ENCODE measurements around the gene MCHR1. TPM values are rescaled to one million over a fixed set of nuclear protein-coding genes. Genes with fewer than 3 reads are reported as not detected.
"Not testable (repeated sequence)": the region's sequence is repeated elsewhere in the genome, so short reads cannot be mapped to it uniquely, and the experiment has no call there.

MCHR1 gene
- total and polyA plus RNA-seq, 2 donors, result 0.26 to 0.95 TPM

DNA sequence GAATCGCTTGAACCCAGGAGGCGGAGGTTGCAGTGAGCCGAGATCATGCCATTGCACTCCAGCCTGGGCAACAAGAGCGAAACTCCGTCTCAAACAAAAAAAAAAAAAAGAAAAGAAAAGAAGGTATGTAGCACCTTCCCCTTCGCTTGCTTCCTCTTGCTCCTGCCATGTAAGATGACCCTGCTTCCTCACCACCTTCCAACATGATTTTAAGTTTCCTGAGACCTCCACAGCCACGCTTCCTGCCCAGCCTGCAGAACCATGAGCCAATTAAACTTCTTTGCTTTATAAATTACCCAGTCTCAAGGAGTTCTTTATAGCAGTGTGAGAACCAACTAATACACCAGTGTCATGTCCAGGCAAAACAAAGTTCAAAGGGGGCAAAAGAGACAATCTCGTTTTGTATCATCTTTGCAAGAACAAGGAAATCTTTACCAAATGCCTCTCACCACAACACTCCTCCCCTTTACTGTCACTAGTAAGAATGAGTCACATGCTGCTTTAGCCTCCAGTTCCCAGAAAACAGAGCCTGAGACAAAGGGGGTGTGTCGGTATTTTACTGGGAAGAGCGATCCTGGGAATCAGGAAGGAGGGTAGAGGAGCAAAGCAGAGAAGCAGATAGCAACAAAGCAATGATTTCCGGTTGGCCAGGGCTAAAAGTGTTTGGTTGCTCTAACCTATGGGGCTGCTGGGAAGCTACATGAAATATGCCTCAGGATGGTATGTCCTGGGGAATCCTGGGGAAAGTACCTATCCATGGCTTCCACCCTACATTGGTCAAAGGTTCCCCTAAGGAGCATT is 10.5 kb upstream of the MCHR1 start:
- no peaks in the 10 kb centered on the region for H3K36me3 ChIP-seq (ENCODE audit: insufficient read depth)
- H3K4me1 ChIP-seq (ENCODE audit: insufficient read depth), result no peaks in the 10 kb centered on the region
- WGBS, result 73% methylated on average over 11 of the region's 11 CpGs
- H3K27ac ChIP-seq (ENCODE audit: low read depth), result no peak overlapping the region
- H3K4me3 ChIP-seq (ENCODE audit: low read depth, low read length), result no peak overlapping the region
- no peak for DNase-seq (ENCODE audit: extremely low spot score)

DNA sequence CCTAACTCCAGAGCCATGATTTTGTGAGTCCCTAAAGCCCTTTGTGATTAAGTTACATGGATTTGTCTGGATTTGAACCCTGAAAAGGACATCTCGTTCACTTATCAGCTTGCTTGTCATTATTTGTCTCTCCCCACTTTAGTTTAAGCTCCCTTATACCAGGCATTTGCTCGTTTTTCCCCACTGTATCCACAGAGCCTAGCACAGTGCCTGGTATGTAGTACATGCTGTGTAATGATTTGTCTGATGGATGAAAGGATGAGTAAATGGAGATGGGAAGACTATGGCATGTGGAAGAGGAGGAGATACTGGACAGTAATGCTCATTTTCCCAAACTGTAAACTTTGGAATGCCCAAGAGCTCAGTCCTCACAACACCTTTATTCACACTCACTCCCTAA is 9.2 kb upstream of the MCHR1 start:
- H3K27ac ChIP-seq (ENCODE audit: low read depth), result no peak overlapping the region

DNA sequence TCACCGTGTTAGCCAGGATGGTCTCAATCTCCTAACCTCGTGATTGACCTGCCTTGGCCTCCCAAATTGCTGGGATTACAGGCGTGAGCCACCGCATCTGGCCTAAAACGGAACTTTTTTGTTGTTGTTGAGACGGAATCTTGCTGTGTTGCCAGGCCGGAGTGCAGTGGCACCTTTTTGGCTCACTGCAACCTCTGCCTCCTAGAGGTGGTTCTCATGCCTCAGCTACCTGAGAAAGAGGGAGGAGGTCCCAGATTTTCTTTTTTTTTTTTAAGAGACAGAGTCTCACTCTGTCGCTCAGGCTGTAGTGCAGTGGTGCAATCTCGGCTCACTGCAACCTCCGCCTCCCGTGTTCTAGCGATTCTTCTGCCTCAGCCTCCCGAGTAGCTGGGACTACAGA is 7.9 kb upstream of the MCHR1 start:
- WGBS, result 95% methylated on average over 13 of the region's 13 CpGs
- Histone ChIP-seq H3K4me3 (ENCODE audit: low read depth, low read length) (no peak overlapping the region), H3K4me1 (ENCODE audit: insufficient read depth) (no peaks in the 10 kb centered on the region), H3K27ac (ENCODE audit: low read depth) (no peak overlapping the region), H3K36me3 (ENCODE audit: insufficient read depth) (no peaks in the 10 kb centered on the region)
- DNase-seq (ENCODE audit: extremely low spot score), result no peak

More for the DNA sequence above, 9.2 kb upstream of the MCHR1 start:
- no peak overlapping the region for H3K4me3 ChIP-seq (ENCODE audit: low read depth, low read length)
- DNase-seq (ENCODE audit: extremely low spot score), result no peak
- H3K36me3 ChIP-seq (ENCODE audit: insufficient read depth), result no peaks in the 10 kb centered on the region
- 76% methylated on average over 2 of the region's 2 CpGs for WGBS
- no peaks in the 10 kb centered on the region for H3K4me1 ChIP-seq (ENCODE audit: insufficient read depth)

DNA sequence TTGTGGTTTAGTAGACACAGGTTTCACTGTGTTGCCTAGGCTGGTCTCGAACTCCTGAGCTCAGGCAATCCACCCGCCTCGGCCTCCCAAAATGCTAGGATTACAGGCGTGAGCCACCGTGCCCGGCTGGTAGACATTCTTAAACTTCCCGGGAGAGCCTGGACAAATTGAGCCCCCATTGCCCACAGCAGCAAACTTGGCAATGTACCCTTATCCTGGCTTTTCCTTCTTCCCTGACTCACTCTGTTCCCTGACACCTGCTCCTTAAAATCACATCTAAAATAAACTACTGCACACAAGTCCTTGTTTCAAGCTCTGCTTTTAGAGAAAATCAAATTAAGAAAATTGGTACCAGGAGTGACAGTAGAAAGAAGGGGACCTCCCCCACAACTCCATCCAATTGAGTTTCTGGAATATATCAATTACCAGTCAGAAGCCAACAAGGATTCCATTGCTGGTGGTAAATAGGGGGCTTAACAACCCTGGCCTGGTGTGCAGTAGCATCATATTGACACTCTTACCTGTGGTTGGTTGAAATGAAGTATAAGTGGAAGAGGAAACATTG is 7.4 kb upstream of the MCHR1 start:
- H3K4me3 ChIP-seq (ENCODE audit: low read depth, low read length), result no peak overlapping the region
- 97% methylated on average over 7 of the region's 7 CpGs for WGBS
- no peak overlapping the region for H3K27ac ChIP-seq (ENCODE audit: low read depth)
- no peaks in the 10 kb centered on the region for H3K36me3 ChIP-seq (ENCODE audit: insufficient read depth)
- DNase-seq (ENCODE audit: extremely low spot score), result no peak
- H3K4me1 ChIP-seq (ENCODE audit: insufficient read depth), result no peaks in the 10 kb centered on the region

DNA sequence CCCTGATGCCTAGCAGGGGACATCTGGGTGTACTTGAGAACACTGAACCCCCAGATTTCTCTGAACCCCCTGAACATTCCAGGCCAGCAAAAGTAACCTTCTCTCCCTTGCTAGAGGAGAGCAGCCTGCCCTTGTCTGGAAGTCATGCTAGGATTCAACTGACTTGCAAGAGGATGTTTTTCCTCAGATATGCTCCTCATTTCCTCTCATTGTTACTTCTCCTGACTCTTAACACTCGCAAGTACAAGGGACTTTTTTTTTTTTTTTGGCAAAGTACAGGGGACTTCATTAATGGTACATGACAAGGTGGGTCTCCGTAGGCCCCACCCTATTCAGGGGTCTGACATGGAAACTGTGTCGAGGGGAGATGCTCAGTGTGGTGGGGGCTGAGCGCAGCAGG is 6.3 kb upstream of the MCHR1 start:
- no peaks in the 10 kb centered on the region for H3K36me3 ChIP-seq (ENCODE audit: insufficient read depth)
- H3K27ac ChIP-seq (ENCODE audit: low read depth), result no peak overlapping the region
- no peaks in the 10 kb centered on the region for H3K4me1 ChIP-seq (ENCODE audit: insufficient read depth)
- no peak for DNase-seq (ENCODE audit: extremely low spot score)
- no peak overlapping the region for H3K4me3 ChIP-seq (ENCODE audit: low read depth, low read length)
- WGBS, result 92% methylated on average over 4 of the region's 4 CpGs

DNA sequence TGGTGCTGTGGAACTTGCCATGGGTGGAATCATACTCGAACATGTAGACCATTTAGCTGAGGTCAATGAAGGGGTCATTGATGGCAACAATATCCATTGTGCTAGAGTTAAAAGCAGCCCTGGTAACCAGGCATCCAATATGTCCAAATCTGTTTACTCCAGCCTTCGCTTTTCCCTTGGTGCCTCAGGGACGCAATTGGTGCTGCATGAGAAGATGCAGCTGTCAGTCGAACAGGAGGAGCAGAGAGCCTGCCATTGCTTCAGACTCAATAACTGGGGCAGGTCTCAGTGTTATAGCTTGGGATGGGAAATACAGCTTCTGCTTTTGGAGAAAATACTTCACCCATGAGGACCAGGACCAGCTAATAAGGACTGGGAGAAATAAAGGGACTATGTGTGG is 5.0 kb upstream of the MCHR1 start:
- Histone ChIP-seq H3K27ac (ENCODE audit: low read depth) (no peak overlapping the region), H3K4me3 (ENCODE audit: low read depth, low read length) (no peak overlapping the region), H3K4me1 (ENCODE audit: insufficient read depth) (no peaks in the 10 kb centered on the region), H3K36me3 (ENCODE audit: insufficient read depth) (no peaks in the 10 kb centered on the region)
- WGBS, result 79% methylated on average over 4 of the region's 4 CpGs
- DNase-seq (ENCODE audit: extremely low spot score), result no peak

DNA sequence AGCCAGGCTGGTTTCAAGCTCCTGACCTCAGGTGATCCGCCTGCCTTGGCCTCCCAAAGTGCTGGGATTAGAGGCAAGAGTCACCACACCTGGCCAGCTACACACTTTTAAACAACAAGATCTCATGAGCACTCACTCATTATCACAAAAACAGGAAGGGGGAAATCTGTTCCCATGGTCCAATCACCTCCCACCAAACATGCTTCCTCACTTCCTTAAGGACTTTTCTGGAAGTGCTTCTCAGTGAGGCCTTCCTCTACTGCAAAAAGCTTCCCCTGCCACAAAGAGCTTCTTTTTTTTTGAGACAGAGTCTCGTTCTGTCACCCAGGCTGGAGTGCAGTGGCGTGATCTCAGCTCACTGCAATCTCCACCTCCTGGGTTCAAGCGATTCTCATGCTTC is 3.1 kb upstream of the MCHR1 start:
- H3K4me1 ChIP-seq (ENCODE audit: insufficient read depth); H3K36me3 ChIP-seq (ENCODE audit: insufficient read depth); H3K27ac ChIP-seq (ENCODE audit: low read depth); DNase-seq (ENCODE audit: extremely low spot score); H3K4me3 ChIP-seq (ENCODE audit: low read depth, low read length): not testable (repeated sequence)
- WGBS, result 91% methylated on average over 4 of the region's 4 CpGs

DNA sequence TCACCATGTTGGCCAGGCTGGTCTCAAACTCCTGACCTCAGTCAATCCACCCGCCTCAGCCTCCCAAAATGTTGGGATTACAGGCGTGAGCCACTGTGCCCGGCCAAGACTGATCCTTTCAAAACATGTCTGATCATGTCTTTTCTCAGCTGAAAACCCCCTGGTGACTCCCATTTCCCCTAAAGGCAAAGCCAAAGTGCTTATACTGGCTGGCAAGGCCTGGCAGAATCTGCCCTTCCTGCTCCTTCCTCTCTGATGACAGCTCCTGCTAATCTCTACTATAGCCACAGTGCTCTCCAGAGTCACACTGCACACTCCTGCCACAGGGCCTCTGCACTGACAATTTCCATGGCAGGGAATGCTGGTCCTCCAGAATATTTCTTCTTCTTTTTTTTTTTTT is 2.6 kb upstream of the MCHR1 start:
- no peak for DNase-seq (ENCODE audit: extremely low spot score)
- Histone ChIP-seq H3K36me3 (ENCODE audit: insufficient read depth) (no peaks in the 10 kb centered on the region), H3K27ac (ENCODE audit: low read depth) (no peak overlapping the region), H3K4me1 (ENCODE audit: insufficient read depth) (no peaks in the 10 kb centered on the region), H3K4me3 (ENCODE audit: low read depth, low read length) (no peak overlapping the region)
- WGBS, result 94% methylated on average over 3 of the region's 3 CpGs

DNA sequence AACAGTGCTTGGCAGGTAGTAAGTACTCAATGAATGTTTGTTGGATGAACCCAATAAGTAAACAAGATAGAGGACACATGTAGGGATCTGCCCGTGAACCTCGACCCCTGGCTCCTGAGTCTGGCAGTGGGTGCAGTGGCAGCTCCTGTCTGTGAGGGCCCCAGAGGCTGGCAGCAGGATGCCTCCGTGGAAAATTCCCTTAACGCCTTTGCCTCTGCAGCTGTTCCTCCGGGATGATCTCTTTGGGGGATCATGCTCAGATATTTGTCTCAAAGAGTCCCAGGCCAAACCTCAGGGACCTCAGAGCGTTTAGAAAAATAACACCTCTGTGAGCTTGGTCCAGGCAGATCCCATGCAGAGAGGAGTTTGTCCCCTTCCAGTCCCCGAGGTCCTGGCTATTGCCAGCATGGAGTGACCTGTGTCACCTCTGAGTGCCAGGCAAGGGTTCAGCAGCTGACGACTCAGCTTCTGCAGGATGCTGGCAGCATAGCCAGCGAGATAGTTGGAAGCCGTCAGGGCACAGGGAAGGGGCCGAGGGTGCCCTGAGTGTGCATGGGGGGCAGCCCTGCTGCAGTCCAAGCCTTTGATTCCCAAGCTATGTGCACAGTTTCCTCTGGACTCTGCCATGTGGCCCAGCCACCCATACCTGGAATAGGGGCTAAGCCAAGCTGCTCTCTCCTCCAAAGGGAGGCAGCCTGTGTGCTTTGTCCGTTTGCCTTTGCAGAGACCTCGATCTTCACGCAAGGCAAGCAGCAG is 613 bp upstream of the MCHR1 start:
- no peak for DNase-seq (ENCODE audit: extremely low spot score)
- 77% methylated on average over 14 of the region's 14 CpGs for WGBS
- Histone ChIP-seq H3K36me3 (ENCODE audit: insufficient read depth) (no peaks in the 10 kb centered on the region), H3K4me3 (ENCODE audit: low read depth, low read length) (no peak overlapping the region), H3K4me1 (ENCODE audit: insufficient read depth) (no peaks in the 10 kb centered on the region), H3K27ac (ENCODE audit: low read depth) (no peak overlapping the region)

DNA sequence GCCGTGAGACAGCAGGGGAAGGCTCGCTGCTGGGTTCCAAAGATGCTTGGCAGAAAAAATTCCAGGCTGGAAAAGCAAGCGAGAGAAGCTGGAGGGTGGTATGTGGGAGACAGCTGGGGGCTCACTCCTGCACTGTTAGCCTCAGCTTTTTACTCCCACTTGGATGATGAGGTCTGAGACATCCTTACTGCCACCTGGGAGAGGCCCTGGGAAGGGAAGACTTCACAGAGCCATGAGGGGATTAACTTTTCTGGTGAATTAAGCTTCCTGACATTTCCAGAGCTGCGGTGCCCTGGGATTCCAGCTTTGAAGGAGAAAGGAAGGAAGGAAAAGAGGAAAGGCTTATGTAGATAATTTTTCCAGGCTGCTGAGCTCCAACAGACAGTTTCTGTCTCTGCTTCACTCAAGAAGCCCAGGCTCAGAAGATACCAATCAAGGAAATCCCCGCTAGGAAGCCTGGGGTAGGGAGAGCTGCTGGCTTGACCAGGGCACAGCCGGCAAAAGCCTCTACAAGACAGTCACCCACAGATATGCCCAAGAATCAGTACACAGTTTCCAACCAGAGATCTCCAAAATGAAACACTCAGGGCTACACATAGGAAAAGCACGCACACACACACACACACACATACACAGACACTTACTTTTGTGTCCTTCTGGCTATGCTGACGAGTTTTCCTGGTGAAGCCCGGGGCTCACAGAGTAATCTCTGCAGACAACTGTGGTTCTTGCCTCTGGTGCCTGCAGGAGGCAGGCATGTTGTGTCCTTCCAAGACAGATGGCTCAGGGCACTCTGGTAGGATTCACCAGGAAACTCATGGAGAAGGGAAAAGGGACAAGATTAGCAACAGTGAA is 907 bp downstream of the MCHR1 start:
- WGBS, result 32% methylated on average over 9 of the region's 9 CpGs
- no peak overlapping the region for H3K4me3 ChIP-seq (ENCODE audit: low read depth, low read length)
- no peaks in the 10 kb centered on the region for H3K4me1 ChIP-seq (ENCODE audit: insufficient read depth)
- DNase-seq (ENCODE audit: extremely low spot score), result no peak
- H3K27ac ChIP-seq (ENCODE audit: low read depth), result no peak overlapping the region
- H3K36me3 ChIP-seq (ENCODE audit: insufficient read depth), result no peaks in the 10 kb centered on the region

DNA sequence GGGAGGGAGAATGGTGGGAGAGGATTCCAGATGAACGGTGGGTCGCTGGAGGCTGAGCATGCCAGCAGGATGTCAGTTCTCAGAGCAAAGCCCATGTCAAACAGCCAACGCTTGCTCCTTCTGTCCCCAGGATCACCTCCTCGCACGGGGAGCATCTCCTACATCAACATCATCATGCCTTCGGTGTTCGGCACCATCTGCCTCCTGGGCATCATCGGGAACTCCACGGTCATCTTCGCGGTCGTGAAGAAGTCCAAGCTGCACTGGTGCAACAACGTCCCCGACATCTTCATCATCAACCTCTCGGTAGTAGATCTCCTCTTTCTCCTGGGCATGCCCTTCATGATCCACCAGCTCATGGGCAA is 1.5 kb downstream of the MCHR1 start:
- Histone ChIP-seq H3K36me3 (ENCODE audit: insufficient read depth) (no peaks in the 10 kb centered on the region), H3K27ac (ENCODE audit: low read depth) (no peak overlapping the region), H3K4me1 (ENCODE audit: insufficient read depth) (no peaks in the 10 kb centered on the region), H3K4me3 (ENCODE audit: low read depth, low read length) (no peak overlapping the region)
- WGBS, result 91% methylated on average over 15 of the region's 15 CpGs
- DNase-seq (ENCODE audit: extremely low spot score), result no peak

DNA sequence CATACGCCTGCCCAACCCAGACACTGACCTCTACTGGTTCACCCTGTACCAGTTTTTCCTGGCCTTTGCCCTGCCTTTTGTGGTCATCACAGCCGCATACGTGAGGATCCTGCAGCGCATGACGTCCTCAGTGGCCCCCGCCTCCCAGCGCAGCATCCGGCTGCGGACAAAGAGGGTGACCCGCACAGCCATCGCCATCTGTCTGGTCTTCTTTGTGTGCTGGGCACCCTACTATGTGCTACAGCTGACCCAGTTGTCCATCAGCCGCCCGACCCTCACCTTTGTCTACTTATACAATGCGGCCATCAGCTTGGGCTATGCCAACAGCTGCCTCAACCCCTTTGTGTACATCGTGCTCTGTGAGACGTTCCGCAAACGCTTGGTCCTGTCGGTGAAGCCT is 2.2 kb downstream of the MCHR1 start:
- DNase-seq (ENCODE audit: extremely low spot score), result no peak
- Histone ChIP-seq H3K4me1 (ENCODE audit: insufficient read depth) (no peaks in the 10 kb centered on the region), H3K4me3 (ENCODE audit: low read depth, low read length) (no peak overlapping the region), H3K27ac (ENCODE audit: low read depth) (no peak overlapping the region), H3K36me3 (ENCODE audit: insufficient read depth) (no peaks in the 10 kb centered on the region)
- 96% methylated on average over 19 of the region's 19 CpGs for WGBS

DNA sequence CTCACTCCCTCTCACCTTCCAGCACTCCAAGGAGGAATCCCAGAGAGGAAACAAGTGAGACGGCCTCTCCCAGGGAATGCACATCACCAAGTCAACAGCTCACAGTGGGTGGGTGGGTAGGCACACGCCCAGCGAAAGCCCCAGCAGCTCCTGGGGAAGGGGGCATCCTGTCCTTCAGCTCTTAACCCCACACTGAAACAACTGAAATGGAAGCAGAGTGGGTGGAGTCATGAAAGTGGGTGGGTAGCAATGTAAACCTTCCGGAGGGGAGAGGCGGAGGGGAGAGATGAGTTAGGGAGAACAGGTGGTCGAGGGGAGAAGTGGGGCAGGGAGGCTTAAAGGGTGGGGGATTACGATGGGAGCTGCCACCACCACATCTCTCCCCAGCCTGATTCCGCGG is 5.4 kb downstream of the MCHR1 start:
- Histone ChIP-seq H3K4me1 (ENCODE audit: insufficient read depth) (no peaks in the 10 kb centered on the region), H3K4me3 (ENCODE audit: low read depth, low read length) (no peak overlapping the region), H3K36me3 (ENCODE audit: insufficient read depth) (no peaks in the 10 kb centered on the region), H3K27ac (ENCODE audit: low read depth) (no peak overlapping the region)
- no peak for DNase-seq (ENCODE audit: extremely low spot score)
- 66% methylated on average over 9 of the region's 9 CpGs for WGBS

Measured in urinary bladder (tissue), 4 donors.